Measurements from ENCODE around the gene OTOS.

The OTOS gene

GRCh38 chr2:240164586-240164985 lies 24.1 kb upstream of the OTOS start:
- DNase-seq (ENCODE audit: extremely low spot score), result no peak
- ChIA-PET POLR2A (no interaction called here), CTCF (interaction anchor here (0.9 kb wide), 1 partner anchor 36 kb away, joined by 3 read pairs; no protein-coding TSS in a partner anchor)
- TF ChIP-seq CTCF (IDR thresholded peaks at IDR 0.05; ENCODE audit: control extremely low read depth, extremely low read depth, low read depth, missing control alignments), result no peak

DNA sequence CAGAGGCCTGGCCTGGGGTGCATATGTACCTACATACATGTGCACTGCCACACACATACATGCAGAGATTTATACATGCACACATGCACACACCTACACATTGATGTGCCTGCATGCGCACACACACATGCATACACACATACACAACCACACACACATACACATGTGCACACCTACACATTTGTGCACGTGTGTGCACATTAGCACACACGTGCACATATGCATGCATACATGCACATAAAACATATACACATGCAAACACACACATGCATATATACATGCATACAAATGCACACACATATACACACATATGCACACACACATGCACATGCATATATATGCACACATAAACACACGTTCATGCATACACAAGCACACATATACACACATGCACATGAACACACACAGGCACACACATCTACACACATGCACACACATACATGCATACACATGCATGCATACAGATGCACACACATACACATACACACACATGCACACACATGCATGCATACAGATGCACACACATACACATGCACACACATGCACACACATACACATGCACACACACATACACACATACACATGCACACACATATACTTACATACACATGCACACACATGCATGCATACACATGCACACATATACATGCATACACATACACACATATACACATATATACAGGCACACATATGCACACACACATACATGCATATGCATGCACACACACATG lies 23.6 kb upstream of the OTOS start:
- POLR2A ChIA-PET, result no interaction called here
- no peak for TF ChIP-seq CTCF (IDR thresholded peaks at IDR 0.05; ENCODE audit: control extremely low read depth, extremely low read depth, low read depth, missing control alignments)
- DNase-seq (ENCODE audit: extremely low spot score), result no peak
- CTCF ChIA-PET, result no interaction called here

DNA sequence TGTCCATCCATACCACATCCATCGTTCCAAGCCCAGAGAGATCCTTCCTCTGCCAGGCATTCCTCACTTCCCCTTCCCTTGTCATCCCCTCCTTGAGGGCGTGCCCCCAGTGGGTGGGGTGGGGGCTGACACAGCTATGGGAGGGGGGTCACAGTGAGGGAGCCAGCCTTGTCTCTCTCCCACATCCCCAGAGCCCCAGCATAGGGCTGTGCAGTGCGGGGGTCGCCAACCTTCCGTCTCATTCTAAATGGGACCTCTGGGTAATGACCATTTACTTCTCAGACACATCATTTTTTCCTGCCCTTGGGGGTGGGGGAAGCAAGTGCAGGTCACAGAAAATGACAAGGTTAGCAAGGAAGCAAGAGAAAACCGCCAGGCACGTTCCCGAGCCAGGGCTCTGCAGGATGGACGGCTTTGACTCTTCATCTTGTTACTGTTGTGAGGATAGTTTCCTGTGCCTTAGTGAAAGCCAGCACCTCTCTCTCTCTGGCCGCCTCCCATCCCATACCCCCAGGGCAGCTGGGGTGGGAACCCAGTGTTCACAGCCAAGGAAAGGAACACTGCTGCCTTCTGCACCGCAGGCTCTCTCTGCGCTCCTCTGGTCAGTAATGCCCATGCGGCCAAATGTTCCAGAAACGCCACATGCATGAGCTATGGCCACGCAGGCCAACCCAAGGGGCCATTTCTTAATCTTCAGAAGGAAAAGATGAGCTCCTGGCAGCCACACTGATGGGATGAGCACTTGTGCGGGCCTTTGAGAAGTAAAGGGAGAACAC lies 22.7 kb upstream of the OTOS start:
- POLR2A ChIA-PET, result no interaction called here
- no peak for TF ChIP-seq CTCF (IDR thresholded peaks at IDR 0.05; ENCODE audit: control extremely low read depth, extremely low read depth, low read depth, missing control alignments)
- CTCF ChIA-PET, result no interaction called here
- DNase-seq (ENCODE audit: extremely low spot score), result no peak

DNA sequence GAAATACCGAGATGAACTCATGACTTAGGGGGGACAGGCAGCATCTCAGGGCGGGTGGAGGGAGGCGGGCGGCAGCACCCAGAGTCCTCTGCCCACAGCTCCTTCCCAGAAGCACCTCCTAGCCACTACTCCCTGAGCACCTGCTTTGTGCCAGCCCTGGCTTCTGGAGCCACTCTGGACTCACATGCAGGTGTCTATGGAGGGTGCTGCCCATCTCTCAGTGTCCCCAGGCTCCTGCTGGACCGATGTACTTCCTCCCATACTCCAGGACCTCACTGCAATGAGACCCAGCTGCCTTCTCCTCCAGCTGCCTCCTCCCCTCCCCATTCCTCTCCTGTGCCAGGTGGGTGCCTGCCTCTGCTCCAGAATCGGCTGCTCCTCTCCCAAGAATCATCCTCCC lies 22.1 kb upstream of the OTOS start:
- no peak for TF ChIP-seq CTCF (IDR thresholded peaks at IDR 0.05; ENCODE audit: control extremely low read depth, extremely low read depth, low read depth, missing control alignments)
- no peak for DNase-seq (ENCODE audit: extremely low spot score)
- CTCF ChIA-PET, result no interaction called here
- POLR2A ChIA-PET, result no interaction called here

GRCh38 chr2:240162032-240162431 lies 21.6 kb upstream of the OTOS start:
- CTCF ChIA-PET, result no interaction called here

More at GRCh38 chr2:240162032-240162431, 21.6 kb upstream of the OTOS start:
- DNase-seq (ENCODE audit: extremely low spot score), result no peak
- TF ChIP-seq CTCF (IDR thresholded peaks at IDR 0.05; ENCODE audit: control extremely low read depth, extremely low read depth, low read depth, missing control alignments), result no peak
- POLR2A ChIA-PET, result no interaction called here
